A549 (cell line): ENCODE measurements around the gene CHMP6. TPM values are rescaled to one million over a fixed set of nuclear protein-coding genes. Genes with fewer than 3 reads are reported as not detected.

ENCODE experiments used
- ATAC-seq, 2 experiments: fragments of 200-7000 bp in 1 of 2; fragments of >200 bp in 1 of 2; cut with Nextera tagmentation in 1 of 2; cut with Tn5 transposase in 1 of 2; 3 replicates each; pipeline versions ENCODE4 v1.8.0 to v1.9.1; 2018 to 2020; ENCODE audit warnings: mild to moderate bottlenecking in 1 of 2, moderate library complexity in 1 of 2
- CTCF ChIA-PET: fragments of 300-600 bp; sonication (Branson Sonifier 250); formaldehyde crosslinking; extraction: SDS; loops from one replicate; lab custom pipeline; 2021; ENCODE audit warnings: antibody characterized with exemption, inconsistent platforms; lab: Yijun Ruan, JAX
- POLR2A ChIA-PET: fragments of 350-600 bp; formaldehyde crosslinking; extraction: SDS; loops from one replicate; lab custom pipeline; 2021; ENCODE audit warnings: antibody characterized with exemption, inconsistent platforms; lab: Yijun Ruan, JAX
- DNase-seq, 2 experiments: peaks; one replicate each; pipeline versions ENCODE4 v3.0.0 to v3.0.0-alpha.2; 2011 to 2016; ENCODE audit warnings: low read depth in 1 of 2, low spot score in 1 of 2
- FAIRE-seq: peaks from 2 replicates; lab custom pipeline; 2011; peaks lifted over from hg19 to GRCh38; lab: Jason Lieb, UNC
- H3K27ac ChIP-seq, 2 experiments: fragments of >200 bp; sonication (Bioruptor Twin); formaldehyde crosslinking; 3 replicates each; pipeline ENCODE4 v1.5.1; 2016 to 2017
- H3K4me1 ChIP-seq: fragments of >200 bp; sonication (Bioruptor Twin); formaldehyde crosslinking; 3 replicates; pipeline ENCODE4 v1.6.1; 2016
- H3K4me2 ChIP-seq: fragments of >200 bp; sonication (Bioruptor Twin); formaldehyde crosslinking; 3 replicates; pipeline ENCODE4 v1.6.1; 2016
- H3K4me3 ChIP-seq: fragments of >200 bp; sonication (Bioruptor Twin); formaldehyde crosslinking; 3 replicates; pipeline ENCODE4 v1.5.1; 2016
- H3K9me3 ChIP-seq: fragments of >200 bp; sonication (Bioruptor Twin); formaldehyde crosslinking; 3 replicates; pipeline ENCODE4 v1.6.1; 2016
- BHLHE40 ChIP-seq: IDR thresholded peaks from 2 replicates; pipeline ENCODE4 v1.6.1; 2012; ENCODE audit warnings: low read depth, low read length, inconsistent platforms
- CBX2 ChIP-seq: fragments of 200-600 bp; sonication (generic); IDR thresholded peaks from 2 replicates; pipeline ENCODE4 v1.6.1; 2016; ENCODE audit warnings: low read depth, mild to moderate bottlenecking, borderline replicate concordance
- CBX8 ChIP-seq: fragments of 200-600 bp; sonication (generic); IDR thresholded peaks from 2 replicates; pipeline ENCODE4 v1.6.1; 2016
- CEBPB ChIP-seq, 2 experiments: fragments of >200 bp in 1 of 2; sonication (Bioruptor Twin) in 1 of 2; formaldehyde crosslinking in 1 of 2; IDR thresholded peaks; 2 replicates each; pipeline ENCODE4 v1.6.1; 2012 to 2016
- CHD2 ChIP-seq: fragments of 150-350 bp; IDR thresholded peaks from 2 replicates; pipeline ENCODE4 v1.6.1; 2014; ENCODE audit warnings: low read length; ENCODE audit not compliant: partially characterized antibody
- EP300 ChIP-seq, 2 experiments: fragments of >200 bp; sonication (Bioruptor Twin); formaldehyde crosslinking; IDR thresholded peaks; 2 replicates in 1 of 2; 3 replicates in 1 of 2; pipeline ENCODE4 v1.6.1; 2016 to 2017
- FOSB ChIP-seq: fragments of 250-450 bp; sonication (Bioruptor Pico); IDR thresholded peaks from 2 replicates; pipeline ENCODE4 v1.5.0; 2020; ENCODE audit warnings: mild to moderate bottlenecking, moderate library complexity
- JUN ChIP-seq, 2 experiments: fragments of >200 bp; sonication (Bioruptor Twin); formaldehyde crosslinking; IDR thresholded peaks; 2 replicates in 1 of 2; 3 replicates in 1 of 2; pipeline ENCODE4 v1.6.1; 2016 to 2017
- JUNB ChIP-seq: fragments of >200 bp; sonication (Bioruptor Twin); formaldehyde crosslinking; IDR thresholded peaks from 2 replicates; pipeline ENCODE4 v1.6.1; 2016
- KDM1A ChIP-seq: fragments of 200-600 bp; sonication (generic); IDR thresholded peaks from 2 replicates; pipeline ENCODE4 v1.6.1; 2016; ENCODE audit warnings: low read depth, mild to moderate bottlenecking
- KDM5A ChIP-seq: fragments of 200-600 bp; sonication (generic); IDR thresholded peaks from 2 replicates; pipeline ENCODE4 v1.6.1; 2016; ENCODE audit warnings: antibody characterized with exemption, mild to moderate bottlenecking
- MAFK ChIP-seq: fragments of 450-650 bp; IDR thresholded peaks from 2 replicates; pipeline ENCODE4 v1.6.1; 2014; ENCODE audit not compliant: partially characterized antibody
- MAZ ChIP-seq: fragments of 150-350 bp; IDR thresholded peaks from 2 replicates; pipeline ENCODE4 v1.6.1; 2014; ENCODE audit warnings: antibody characterized with exemption, low read depth, low read length, borderline replicate concordance
- NPAS2 ChIP-seq: fragments of 250-450 bp; sonication (Bioruptor Pico); IDR thresholded peaks from 2 replicates; pipeline ENCODE4 v1.8.0; 2022; ENCODE audit warnings: mild to moderate bottlenecking, moderate library complexity, borderline replicate concordance
- POLR2AphosphoS2 ChIP-seq: conservative IDR thresholded peaks from 2 replicates; pipeline ENCODE4 v1.6.1; 2012; ENCODE audit warnings: low read length, improper control_type of control experiment, inconsistent platforms
- RAD21 ChIP-seq, 2 experiments: fragments of >200 bp in 1 of 2; sonication (Bioruptor Twin) in 1 of 2; formaldehyde crosslinking in 1 of 2; IDR thresholded peaks in 1 of 2; conservative IDR thresholded peaks in 1 of 2; 2 replicates in 1 of 2; 3 replicates in 1 of 2; pipeline ENCODE4 v1.6.1; 2012 to 2018; ENCODE audit warnings: inconsistent platforms in 1 of 2
- RCOR1 ChIP-seq: fragments of 150-350 bp; IDR thresholded peaks from 2 replicates; pipeline ENCODE4 v1.6.1; 2014; ENCODE audit warnings: antibody characterized with exemption, low read length, low read depth
- RFX5 ChIP-seq: fragments of 450-650 bp; IDR thresholded peaks from 2 replicates; pipeline ENCODE4 v1.7.1; 2014; ENCODE audit warnings: antibody characterized with exemption, mild to moderate bottlenecking, moderate library complexity
- RNF2 ChIP-seq: fragments of 200-600 bp; sonication (generic); IDR thresholded peaks from 2 replicates; pipeline ENCODE4 v1.6.1; 2016; ENCODE audit warnings: low read depth, mild to moderate bottlenecking, antibody characterized with exemption, moderate library complexity, borderline replicate concordance
- SMC3 ChIP-seq: fragments of >200 bp; sonication (Bioruptor Twin); formaldehyde crosslinking; IDR thresholded peaks from 3 replicates; pipeline ENCODE4 v1.6.1; 2018; ENCODE audit warnings: inconsistent platforms
- SREBF2 ChIP-seq: fragments of 450-650 bp; IDR thresholded peaks from 2 replicates; pipeline ENCODE4 v1.6.1; 2014; ENCODE audit warnings: mild to moderate bottlenecking, moderate library complexity
- ZNF302 ChIP-seq: fragments of 250-450 bp; sonication (Bioruptor Pico); IDR thresholded peaks from 2 replicates; pipeline ENCODE4 v1.9.0; 2021; ENCODE audit warnings: inconsistent platforms, mild to moderate bottlenecking, moderate library complexity
- WGBS: methylation state at CpG from one replicate; pipeline ENCODE4 v1.1.6; 2017; ENCODE audit errors: missing lambda C conversion rate; 5-methylcytosine and 5-hydroxymethylcytosine counted together
- polyA plus RNA-seq, 4 experiments: library from polyadenylated mRNA; depleted of rRNA in 3 of 4; stranded (reverse); fragments of >200 nt; fragmentation: RNase III in 1 of 4; extraction: RNeasy Plus Mini Kit Qiagen cat#74134 plus additional on column Dnase treatment in 1 of 4; gene quantifications; 2 replicates in 3 of 4; 3 replicates in 1 of 4; pipeline ENCODE4 v1.2.3, GENCODE V29; 2011 to 2017
- TF ChIP-seq, protein P1 (sequence below): fragments of 250-450 bp; sonication (Bioruptor Pico); IDR thresholded peaks from 2 replicates; pipeline ENCODE4 v1.5.0; 2020; ENCODE audit warnings: low read depth, mild to moderate bottlenecking, moderate library complexity
- TF ChIP-seq, protein P2 (sequence below): fragments of >200 bp; sonication (Bioruptor Twin); formaldehyde crosslinking; IDR thresholded peaks from 3 replicates; pipeline ENCODE4 v1.5.1; 2016
- TF ChIP-seq, protein P3 (sequence below): IDR thresholded peaks from 2 replicates; pipeline ENCODE4 v1.6.1; 2012
- TF ChIP-seq, protein P4 (sequence below): fragments of 150-350 bp; IDR thresholded peaks from 2 replicates; pipeline ENCODE4 v1.6.1; 2014; ENCODE audit warnings: low read depth, mild to moderate bottlenecking, low read length
- TF ChIP-seq, protein P5 (sequence below): fragments of 450-650 bp; IDR thresholded peaks from 2 replicates; pipeline ENCODE4 v1.6.1; 2014; ENCODE audit warnings: antibody characterized with exemption

CHMP6 gene
- polyA plus RNA-seq, 2 of the 4 experiments (the other 2 are of a cell fraction): 28.9 to 30.8 TPM

DNA sequence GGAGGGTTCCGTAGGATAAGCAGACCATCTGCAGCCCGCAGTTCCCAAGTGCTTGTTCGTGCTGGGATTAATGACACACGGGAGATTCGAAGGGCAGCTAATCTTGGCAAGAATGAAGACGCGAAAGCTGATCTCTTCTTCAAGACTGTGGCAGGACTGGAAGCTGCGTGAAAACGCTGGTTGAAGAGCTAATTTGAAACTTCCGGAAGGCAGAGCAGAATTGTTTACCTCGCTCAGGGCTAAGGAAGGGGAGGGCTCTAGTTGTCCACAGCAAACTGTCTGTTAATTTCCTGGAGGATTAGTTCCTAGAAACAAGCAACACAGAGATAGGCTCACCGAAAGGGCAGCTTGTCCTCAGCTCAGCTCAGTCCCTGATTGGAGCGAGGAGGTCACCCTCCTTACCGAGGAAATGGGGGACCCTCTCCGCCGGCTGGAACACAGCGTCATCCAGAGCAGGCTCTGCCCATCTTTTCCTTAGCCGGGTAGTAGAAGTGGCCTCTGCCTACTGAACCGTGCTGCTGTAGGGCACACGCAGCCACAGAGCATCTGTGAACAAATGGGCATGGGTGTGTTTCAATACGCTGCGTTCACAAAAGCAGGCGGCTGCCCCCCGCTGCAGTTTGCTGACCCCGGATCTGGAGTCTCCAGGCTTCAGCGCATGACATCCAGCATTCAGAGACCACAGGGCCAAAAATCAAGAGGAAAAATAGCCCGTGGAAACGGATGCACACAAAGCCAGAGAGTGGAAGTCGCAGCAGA, 26.6 kb downstream of the CHMP6 start:
- no peak overlapping the region for H3K4me2 ChIP-seq
- no peak overlapping the region for H3K4me3 ChIP-seq
- ChIA-PET POLR2A (no interaction called here), CTCF (interaction anchor here (1.0 to 37.9 kb wide), 3 partner anchors 9 to 80 kb away, joined by 3 to 880 read pairs (median 4); no protein-coding TSS in a partner anchor)
- DNase-seq (no peak), ATAC-seq (peak in 1 of 2 experiments; percentile 27; a peak in 1 of 6 replicates), FAIRE-seq (no peak)
- no peak for TF ChIP-seq SMC3
- TF ChIP-seq, protein P1, sequence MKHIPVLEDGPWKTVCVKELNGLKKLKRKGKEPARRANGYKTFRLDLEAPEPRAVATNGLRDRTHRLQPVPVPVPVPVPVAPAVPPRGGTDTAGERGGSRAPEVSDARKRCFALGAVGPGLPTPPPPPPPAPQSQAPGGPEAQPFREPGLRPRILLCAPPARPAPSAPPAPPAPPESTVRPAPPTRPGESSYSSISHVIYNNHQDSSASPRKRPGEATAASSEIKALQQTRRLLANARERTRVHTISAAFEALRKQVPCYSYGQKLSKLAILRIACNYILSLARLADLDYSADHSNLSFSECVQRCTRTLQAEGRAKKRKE (CRISPR knock-in tag): no peak
- TF ChIP-seq CBX8: no peak
- TF ChIP-seq SREBF2: no peak
- TF ChIP-seq, protein P2, sequence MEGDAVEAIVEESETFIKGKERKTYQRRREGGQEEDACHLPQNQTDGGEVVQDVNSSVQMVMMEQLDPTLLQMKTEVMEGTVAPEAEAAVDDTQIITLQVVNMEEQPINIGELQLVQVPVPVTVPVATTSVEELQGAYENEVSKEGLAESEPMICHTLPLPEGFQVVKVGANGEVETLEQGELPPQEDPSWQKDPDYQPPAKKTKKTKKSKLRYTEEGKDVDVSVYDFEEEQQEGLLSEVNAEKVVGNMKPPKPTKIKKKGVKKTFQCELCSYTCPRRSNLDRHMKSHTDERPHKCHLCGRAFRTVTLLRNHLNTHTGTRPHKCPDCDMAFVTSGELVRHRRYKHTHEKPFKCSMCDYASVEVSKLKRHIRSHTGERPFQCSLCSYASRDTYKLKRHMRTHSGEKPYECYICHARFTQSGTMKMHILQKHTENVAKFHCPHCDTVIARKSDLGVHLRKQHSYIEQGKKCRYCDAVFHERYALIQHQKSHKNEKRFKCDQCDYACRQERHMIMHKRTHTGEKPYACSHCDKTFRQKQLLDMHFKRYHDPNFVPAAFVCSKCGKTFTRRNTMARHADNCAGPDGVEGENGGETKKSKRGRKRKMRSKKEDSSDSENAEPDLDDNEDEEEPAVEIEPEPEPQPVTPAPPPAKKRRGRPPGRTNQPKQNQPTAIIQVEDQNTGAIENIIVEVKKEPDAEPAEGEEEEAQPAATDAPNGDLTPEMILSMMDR: no peak
- TF ChIP-seq CEBPB (IDR thresholded peaks at IDR 0.05): no peak
- TF ChIP-seq, protein P3, sequence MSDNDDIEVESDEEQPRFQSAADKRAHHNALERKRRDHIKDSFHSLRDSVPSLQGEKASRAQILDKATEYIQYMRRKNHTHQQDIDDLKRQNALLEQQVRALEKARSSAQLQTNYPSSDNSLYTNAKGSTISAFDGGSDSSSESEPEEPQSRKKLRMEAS: no peak
- no peak for TF ChIP-seq KDM1A
- no peak for TF ChIP-seq RCOR1
- TF ChIP-seq ZNF302 (CRISPR knock-in tag): no peak
- TF ChIP-seq RAD21 (conservative IDR thresholded peaks at IDR 0.05 in 1 of 2, IDR thresholded peaks at IDR 0.05 in 1 of 2): no peak
- TF ChIP-seq MAZ: no peak
- no peak for TF ChIP-seq NPAS2 (CRISPR knock-in tag)
- H3K4me1 ChIP-seq: no peaks in the 10 kb centered on the region
- no peak overlapping the region for H3K27ac ChIP-seq
- WGBS: 69% methylated on average over 29 of the region's 29 CpGs
- H3K9me3 ChIP-seq: peaks cover 9% of the 10 kb centered on the region; the same call in 1 of the 3 replicates

DNA sequence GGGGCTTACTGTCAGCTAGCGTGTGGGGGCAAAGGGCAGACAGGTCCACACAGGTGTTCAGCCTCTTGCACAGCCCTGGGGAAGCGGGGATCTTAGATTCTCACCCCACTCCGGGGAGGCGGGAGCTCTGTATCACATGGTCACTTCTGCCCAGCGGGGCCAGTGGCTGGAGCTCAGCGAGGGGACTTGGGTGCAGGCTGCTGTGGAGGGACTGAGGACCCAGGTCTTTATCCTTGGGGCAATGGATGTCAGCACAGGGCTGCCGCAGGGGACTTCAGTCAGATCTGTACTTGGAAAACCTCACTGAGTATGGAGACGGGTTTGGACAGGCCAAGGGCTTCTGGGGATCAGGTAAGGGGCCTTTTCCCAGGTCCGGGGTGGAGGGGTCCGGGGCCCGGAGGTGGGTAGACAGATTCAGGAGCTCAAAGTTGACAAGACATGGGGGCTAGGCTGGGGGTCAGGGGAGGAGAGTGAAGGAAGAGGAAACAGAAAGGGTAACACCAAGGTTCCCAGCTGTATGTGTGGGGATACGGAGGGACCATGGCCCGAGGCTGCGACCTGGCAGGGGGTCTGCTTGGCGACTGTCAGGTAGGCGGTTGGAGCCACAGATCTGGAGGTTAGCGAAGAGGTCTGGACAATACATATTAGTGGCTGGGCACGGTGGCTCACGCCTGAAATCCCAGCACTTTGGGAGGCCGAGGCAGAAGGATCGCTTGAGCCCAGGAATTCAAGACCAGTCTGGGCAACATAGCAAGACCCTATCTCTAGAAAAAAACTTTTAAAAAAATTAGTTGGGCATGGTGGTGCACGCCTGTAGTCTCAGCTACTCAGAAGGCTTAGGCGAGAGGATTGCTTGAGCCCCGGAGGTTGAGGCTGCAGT, 28.2 kb downstream of the CHMP6 start:
- Histone ChIP-seq H3K9me3 (peaks cover 9% of the 10 kb centered on the region; the same call in 1 of the 3 replicates), H3K4me3 (no peak overlapping the region), H3K4me1 (0 out of 3 replicates have a peak, but pooled peaks cover 7% of the 10 kb centered on the region), H3K4me2 (no peak overlapping the region)
- FAIRE-seq (no peak), DNase-seq (no peak), ATAC-seq (no peak)
- CTCF ChIA-PET: interaction anchor here (0.7 to 37.9 kb wide), 13 partner anchors 11 to 181 kb away, joined by 3 to 880 read pairs (median 3); partner anchors contain the start of gene CHMP6
- WGBS: 68% methylated on average over 24 of the region's 24 CpGs
- TF ChIP-seq KDM5A (no peak), BHLHE40 (no peak), RNF2 (no peak), SREBF2 (no peak), CHD2 (no peak), POLR2AphosphoS2 (no peak), EP300 (IDR thresholded peaks at IDR 0.05) (no peak), FOSB (no peak), CBX2 (no peak), JUN (IDR thresholded peaks at IDR 0.05) (no peak), MAFK (no peak), RFX5 (no peak), JUNB (no peak)
- TF ChIP-seq, protein P4, sequence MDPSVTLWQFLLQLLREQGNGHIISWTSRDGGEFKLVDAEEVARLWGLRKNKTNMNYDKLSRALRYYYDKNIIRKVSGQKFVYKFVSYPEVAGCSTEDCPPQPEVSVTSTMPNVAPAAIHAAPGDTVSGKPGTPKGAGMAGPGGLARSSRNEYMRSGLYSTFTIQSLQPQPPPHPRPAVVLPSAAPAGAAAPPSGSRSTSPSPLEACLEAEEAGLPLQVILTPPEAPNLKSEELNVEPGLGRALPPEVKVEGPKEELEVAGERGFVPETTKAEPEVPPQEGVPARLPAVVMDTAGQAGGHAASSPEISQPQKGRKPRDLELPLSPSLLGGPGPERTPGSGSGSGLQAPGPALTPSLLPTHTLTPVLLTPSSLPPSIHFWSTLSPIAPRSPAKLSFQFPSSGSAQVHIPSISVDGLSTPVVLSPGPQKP: no peak
- TF ChIP-seq, protein P5, sequence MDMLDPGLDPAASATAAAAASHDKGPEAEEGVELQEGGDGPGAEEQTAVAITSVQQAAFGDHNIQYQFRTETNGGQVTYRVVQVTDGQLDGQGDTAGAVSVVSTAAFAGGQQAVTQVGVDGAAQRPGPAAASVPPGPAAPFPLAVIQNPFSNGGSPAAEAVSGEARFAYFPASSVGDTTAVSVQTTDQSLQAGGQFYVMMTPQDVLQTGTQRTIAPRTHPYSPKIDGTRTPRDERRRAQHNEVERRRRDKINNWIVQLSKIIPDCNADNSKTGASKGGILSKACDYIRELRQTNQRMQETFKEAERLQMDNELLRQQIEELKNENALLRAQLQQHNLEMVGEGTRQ: no peak
- TF ChIP-seq, all 56 proteins: peak for 0
- POLR2A ChIA-PET: no interaction called here
- no peak overlapping the region for H3K27ac ChIP-seq
